Trophoblast cell (in vitro differentiated cells and primary cell): ENCODE measurements around the gene PRKN.

ENCODE experiments used
- DNase-seq, 2 donors: peaks; one replicate each; pipeline ENCODE4 v3.0.0-alpha.2; 2016
- H2AFZ ChIP-seq: 2 replicates; pipeline ENCODE4 v1.6.1; 2013; ENCODE audit warnings: low read length, moderate library complexity, mild to moderate bottlenecking; ENCODE audit not compliant: insufficient read depth, poor library complexity
- H2AK5ac ChIP-seq: 2 replicates; pipeline ENCODE4 v1.6.1; 2013; ENCODE audit warnings: mild to moderate bottlenecking, low read length
- H2BK120ac ChIP-seq: 2 replicates; pipeline ENCODE4 v1.6.1; 2013; ENCODE audit warnings: low read length, mild to moderate bottlenecking, moderate library complexity; ENCODE audit not compliant: insufficient read depth, poor library complexity
- H2BK12ac ChIP-seq: 2 replicates; pipeline ENCODE4 v1.6.1; 2013; ENCODE audit warnings: mild to moderate bottlenecking, low read length, moderate library complexity
- H2BK5ac ChIP-seq: 2 replicates; pipeline ENCODE4 v1.6.1; 2013; ENCODE audit warnings: low read length, low read depth, moderate library complexity, mild to moderate bottlenecking; ENCODE audit not compliant: poor library complexity
- H3K14ac ChIP-seq: 2 replicates; pipeline ENCODE4 v1.6.1; 2013; ENCODE audit warnings: mild to moderate bottlenecking, low read length
- H3K18ac ChIP-seq: 2 replicates; pipeline ENCODE4 v1.6.1; 2013; ENCODE audit warnings: mild to moderate bottlenecking, low read length
- H3K23ac ChIP-seq: 2 replicates; pipeline ENCODE4 v1.6.1; 2013; ENCODE audit warnings: low read length
- H3K27ac ChIP-seq: 2 replicates; pipeline ENCODE4 v1.5.1; 2013; ENCODE audit warnings: low read depth, mild to moderate bottlenecking, inconsistent platforms, low read length, moderate library complexity
- H3K27me3 ChIP-seq: 2 replicates; pipeline ENCODE4 v1.6.1; 2013; ENCODE audit warnings: inconsistent platforms, mild to moderate bottlenecking, low read length, moderate library complexity; ENCODE audit not compliant: insufficient read depth
- H3K36me3 ChIP-seq, 2 experiments: 1 replicate in 1 of 2; 2 replicates in 1 of 2; pipeline ENCODE4 v1.6.1; 2013; ENCODE audit warnings: low read length in 2 of 2, mild to moderate bottlenecking in 2 of 2, moderate library complexity in 1 of 2; ENCODE audit not compliant: insufficient read depth in 2 of 2, control insufficient read depth in 1 of 2
- H3K4ac ChIP-seq: 2 replicates; pipeline ENCODE4 v1.6.1; 2013; ENCODE audit warnings: low read depth, mild to moderate bottlenecking, low read length, moderate library complexity
- H3K4me1 ChIP-seq, 2 experiments: 1 replicate in 1 of 2; 2 replicates in 1 of 2; pipeline ENCODE4 v1.6.1; 2013; ENCODE audit warnings: low read length in 2 of 2, mild to moderate bottlenecking in 2 of 2, moderate library complexity in 1 of 2; ENCODE audit not compliant: insufficient read depth in 2 of 2, control insufficient read depth in 1 of 2
- H3K4me2 ChIP-seq: 2 replicates; pipeline ENCODE4 v1.6.1; 2013; ENCODE audit warnings: inconsistent platforms, mild to moderate bottlenecking, low read length, moderate library complexity
- H3K4me3 ChIP-seq: 2 replicates; pipeline ENCODE4 v1.5.1; 2013; ENCODE audit warnings: mild to moderate bottlenecking, low read depth, low read length, inconsistent platforms
- H3K79me1 ChIP-seq: one replicate; pipeline ENCODE4 v1.6.1; 2013; ENCODE audit warnings: low read length
- H3K79me2 ChIP-seq: 2 replicates; pipeline ENCODE4 v1.6.1; 2013; ENCODE audit warnings: low read length, mild to moderate bottlenecking; ENCODE audit not compliant: control insufficient read depth, insufficient read depth, poor library complexity
- H3K9ac ChIP-seq: 2 replicates; pipeline ENCODE4 v1.6.1; 2013; ENCODE audit warnings: mild to moderate bottlenecking, low read length
- H3K9me3 ChIP-seq: 2 replicates; pipeline ENCODE4 v1.6.1; 2013; ENCODE audit warnings: low read depth, mild to moderate bottlenecking, control low read depth, inconsistent platforms, low read length; ENCODE audit not compliant: insufficient read depth
- H4K12ac ChIP-seq: 2 replicates; pipeline ENCODE4 v1.6.1; 2013; ENCODE audit warnings: low read depth, mild to moderate bottlenecking, low read length, moderate library complexity
- H4K8ac ChIP-seq: 2 replicates; pipeline ENCODE4 v1.6.1; 2013; ENCODE audit warnings: low read depth, mild to moderate bottlenecking, low read length, moderate library complexity
- H4K91ac ChIP-seq: one replicate; pipeline ENCODE4 v1.6.1; 2013; ENCODE audit warnings: low read depth, mild to moderate bottlenecking, low read length, moderate library complexity
- WGBS: extraction: QIAGEN DNeasy Blood & Tissue Kit; methylation state at CpG from one replicate; pipeline ENCODE4 v1.1.7; 2013; ENCODE audit warnings: missing lambda C conversion rate; ENCODE audit not compliant: insufficient read length, insufficient coverage; ENCODE audit errors: extremely low coverage; 5-methylcytosine and 5-hydroxymethylcytosine counted together

PRKN gene

DNA sequence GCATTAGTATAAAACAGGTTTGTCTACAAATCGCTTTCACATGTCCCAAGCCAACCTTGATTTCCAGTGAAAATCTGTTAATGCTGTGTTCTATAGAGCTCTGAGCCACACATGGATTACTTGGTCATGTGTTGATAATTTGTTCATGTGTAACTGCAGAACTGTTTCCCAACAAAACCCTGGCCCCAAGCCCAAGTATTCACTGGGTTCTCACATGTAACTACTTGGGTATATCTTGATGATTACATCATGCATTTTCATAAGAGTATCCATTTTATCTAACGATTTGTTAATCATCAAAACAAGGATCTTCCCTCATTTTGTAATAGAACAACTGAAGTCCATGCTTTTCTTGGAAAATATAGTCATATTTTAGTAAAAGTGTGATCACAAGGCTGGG is 657.6 kb downstream of the PRKN start:
- Histone ChIP-seq H2BK120ac (no peak overlapping the region), H2AK5ac (no peak overlapping the region), H4K12ac (no peak overlapping the region), H3K27me3 (no peaks in the 10 kb centered on the region), H3K18ac (no peak overlapping the region), H4K91ac (no peak overlapping the region), H3K4me3 (no peak overlapping the region), H2AFZ (no peak overlapping the region), H3K23ac (no peak overlapping the region), H3K4me2 (no peak overlapping the region), H2BK5ac (no peak overlapping the region), H3K9ac (no peak overlapping the region), H3K4me1 (no peaks in the 10 kb centered on the region), H4K8ac (no peak overlapping the region), H3K36me3 (no peaks in the 10 kb centered on the region), H3K27ac (no peak overlapping the region), H3K79me1 (no peaks in the 10 kb centered on the region), H3K79me2 (no peaks in the 10 kb centered on the region), H3K9me3 (no peaks in the 10 kb centered on the region), H3K4ac (no peak overlapping the region), H2BK12ac (no peak overlapping the region), H3K14ac (no peak overlapping the region)
- no peak for DNase-seq
- WGBS = no CpG with 5 or more reads among the region's 2 CpGs

DNA sequence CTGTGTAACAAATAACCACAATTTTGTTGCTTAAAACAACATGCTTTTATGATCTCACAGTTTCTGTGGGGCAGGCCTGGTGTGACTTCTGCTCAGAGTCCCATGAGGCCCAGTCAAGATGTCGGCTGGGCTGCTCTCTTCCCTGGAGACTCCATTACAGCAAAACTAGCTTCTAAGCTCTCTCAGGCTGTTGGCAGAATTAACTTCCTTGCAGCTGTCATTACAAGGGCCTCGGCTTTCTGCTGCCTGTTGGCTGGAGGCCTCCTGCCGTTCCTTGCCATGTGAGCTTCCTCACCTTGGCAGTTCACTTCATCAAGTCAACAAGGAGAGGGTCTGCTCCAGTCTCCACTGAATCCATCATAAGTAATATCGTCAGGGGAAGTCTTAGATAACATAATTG is 659.2 kb downstream of the PRKN start:
- no peaks in the 10 kb centered on the region for H3K9me3 ChIP-seq
- no peak overlapping the region for H3K9ac ChIP-seq
- H2AK5ac ChIP-seq = no peak overlapping the region
- H2BK12ac ChIP-seq = no peak overlapping the region
- H4K91ac ChIP-seq = no peak overlapping the region
- no peak overlapping the region for H3K4ac ChIP-seq
- H3K27ac ChIP-seq = no peak overlapping the region
- no CpG with 5 or more reads among the region's 4 CpGs for WGBS
- H3K4me1 ChIP-seq = no peaks in the 10 kb centered on the region
- H3K14ac ChIP-seq = no peak overlapping the region
- H3K18ac ChIP-seq = no peak overlapping the region
- H2AFZ ChIP-seq = no peak overlapping the region
- H4K12ac ChIP-seq = no peak overlapping the region
- no peak overlapping the region for H3K4me3 ChIP-seq
- no peak overlapping the region for H2BK120ac ChIP-seq
- H3K79me1 ChIP-seq = no peaks in the 10 kb centered on the region
- no peak overlapping the region for H2BK5ac ChIP-seq
- H3K23ac ChIP-seq = no peak overlapping the region
- no peak overlapping the region for H4K8ac ChIP-seq
- DNase-seq = no peak
- H3K27me3 ChIP-seq = no peaks in the 10 kb centered on the region
- no peaks in the 10 kb centered on the region for H3K79me2 ChIP-seq
- no peaks in the 10 kb centered on the region for H3K36me3 ChIP-seq
- H3K4me2 ChIP-seq = no peak overlapping the region

DNA sequence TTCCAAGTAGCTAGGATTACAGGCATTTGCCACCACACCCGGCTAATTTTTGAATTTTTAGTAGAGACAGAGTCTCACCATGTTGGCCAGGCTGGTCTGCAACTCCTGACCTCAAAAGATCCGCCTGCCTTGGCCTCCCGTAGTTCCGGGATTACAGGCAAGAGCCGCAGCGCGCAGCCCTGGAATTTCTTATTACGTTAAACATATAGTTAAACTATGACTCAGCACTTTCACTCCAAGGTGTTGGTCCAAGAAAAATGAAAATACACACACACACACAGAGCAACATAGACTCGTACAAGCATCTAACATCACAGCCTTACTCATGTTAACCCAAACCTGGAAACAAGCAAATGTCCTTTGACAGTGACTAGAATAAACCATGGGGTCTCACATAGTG is 663.9 kb downstream of the PRKN start:
- Histone ChIP-seq H2BK12ac (no peak overlapping the region), H3K23ac (no peak overlapping the region), H2AFZ (no peak overlapping the region), H3K14ac (no peak overlapping the region), H2BK120ac (no peak overlapping the region), H3K18ac (no peak overlapping the region), H3K79me1 (no peaks in the 10 kb centered on the region), H4K8ac (no peak overlapping the region), H3K36me3 (no peaks in the 10 kb centered on the region), H3K27ac (no peak overlapping the region), H3K27me3 (no peaks in the 10 kb centered on the region), H2AK5ac (no peak overlapping the region), H3K4me2 (no peak overlapping the region), H3K9ac (no peak overlapping the region), H3K4me1 (no peaks in the 10 kb centered on the region), H3K4me3 (no peak overlapping the region), H4K12ac (no peak overlapping the region), H3K79me2 (no peaks in the 10 kb centered on the region), H3K9me3 (no peaks in the 10 kb centered on the region), H2BK5ac (no peak overlapping the region), H4K91ac (no peak overlapping the region), H3K4ac (no peak overlapping the region)
- WGBS = no CpG with 5 or more reads among the region's 9 CpGs
- peak in 1 of 2 donors; percentile 29 for DNase-seq

DNA sequence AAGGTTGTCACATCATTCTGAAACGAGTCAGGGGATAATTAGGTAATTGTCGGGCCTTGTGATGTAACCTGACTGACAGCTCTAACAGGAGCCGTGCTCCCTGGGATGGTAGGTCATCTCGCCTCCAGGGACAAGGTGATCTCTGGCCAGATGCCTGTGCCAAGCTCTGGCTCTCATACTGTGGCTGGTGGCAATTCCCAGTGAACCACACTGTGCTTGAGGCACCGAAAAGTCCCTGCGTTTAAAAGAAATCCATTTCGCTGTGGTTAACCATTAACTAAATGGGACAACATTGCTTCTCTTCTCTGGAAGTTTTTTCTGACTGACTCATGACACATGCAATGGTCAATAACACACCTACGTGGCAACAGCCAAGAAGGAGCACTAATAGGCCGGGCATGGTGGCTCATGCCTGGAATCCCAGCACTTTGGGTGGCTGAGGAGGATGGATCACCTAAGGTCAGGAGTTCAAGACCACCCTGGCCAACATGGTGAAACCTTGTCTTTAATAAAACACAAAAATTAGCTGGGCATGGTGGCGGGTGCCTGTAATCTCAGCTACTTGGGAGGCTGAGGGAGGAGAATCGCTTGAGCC is 669.2 kb downstream of the PRKN start:
- no peak overlapping the region for H3K4me3 ChIP-seq
- no peak overlapping the region for H2BK12ac ChIP-seq
- H4K91ac ChIP-seq = no peak overlapping the region
- H3K18ac ChIP-seq = no peak overlapping the region
- H2AK5ac ChIP-seq = no peak overlapping the region
- no peak overlapping the region for H2AFZ ChIP-seq
- no peak overlapping the region for H3K23ac ChIP-seq
- H2BK120ac ChIP-seq = no peak overlapping the region
- no peak overlapping the region for H2BK5ac ChIP-seq
- peaks cover 5% of the 10 kb centered on the region for H3K9me3 ChIP-seq
- no CpG with 5 or more reads among the region's 11 CpGs for WGBS
- H3K14ac ChIP-seq = no peak overlapping the region
- peaks cover 5% of the 10 kb centered on the region in 2 experiments for H3K4me1 ChIP-seq
- no peaks in the 10 kb centered on the region for H3K36me3 ChIP-seq
- no peak overlapping the region for H3K4ac ChIP-seq
- H3K79me2 ChIP-seq = no peaks in the 10 kb centered on the region
- H3K4me2 ChIP-seq = no peak overlapping the region
- no peak overlapping the region for H4K12ac ChIP-seq
- H3K9ac ChIP-seq = no peak overlapping the region
- peak; percentile 19 to 36 for DNase-seq
- H3K79me1 ChIP-seq = no peaks in the 10 kb centered on the region
- no peak overlapping the region for H3K27ac ChIP-seq
- no peaks in the 10 kb centered on the region for H3K27me3 ChIP-seq
- H4K8ac ChIP-seq = no peak overlapping the region
